ENCODE results near the gene MXD3. TPM values are rescaled to one million over a fixed set of nuclear protein-coding genes. Genes with fewer than 3 reads are reported as not detected.

MXD3 gene
- total and polyA plus RNA-seq, 4 experiments from 2014 or later = 0.28 to 17.3 (median 9.3) TPM

GRCh38 chr5:177315411-177315810 is 3.7 kb upstream of the MXD3 start:
- peaks cover 3 to 9% of the 10 kb centered on the region in 2 donors for H3K36me3 Mint-ChIP-seq
- no peak overlapping the region for H3K4me3 ChIP-seq (ENCODE audit: low read length in 2 of 2)
- no peak overlapping the region for H3K4me3 Mint-ChIP-seq
- CTCF ChIA-PET (ENCODE audit: partially characterized antibody) = interaction anchor here (1.2 to 9.2 kb wide), 6 partner anchors 20 to 185 kb away, joined by 3 to 86 read pairs (median 35); no protein-coding TSS in a partner anchor
- POLR2A ChIA-PET (ENCODE audit: partially characterized antibody) = interaction anchor here (0.9 kb wide), 1 partner anchor 75 kb away, joined by 3 read pairs; no protein-coding TSS in a partner anchor
- H3K9me3 Mint-ChIP-seq = peaks cover 0 to 2% (median 0%) of the 10 kb centered on the region in 8 donors
- peaks cover 38% of the 10 kb centered on the region for H3K4me1 ChIP-seq (ENCODE audit: insufficient read depth, low read length)
- no peak overlapping the region for H3K27ac Mint-ChIP-seq
- peaks cover 19 to 56% (median 33%) of the 10 kb centered on the region in 4 donors for H3K4me1 Mint-ChIP-seq
- H3K27me3 ChIP-seq (ENCODE audit: insufficient read depth, low read length) = no peaks in the 10 kb centered on the region
- no peak overlapping the region for H3K27ac ChIP-seq (ENCODE audit: low read depth, low read length)
- DNase-seq = no peak
- H3K36me3 ChIP-seq (ENCODE audit: insufficient read depth, low read length) = no peaks in the 10 kb centered on the region
- H3K9me3 ChIP-seq (ENCODE audit: control insufficient read depth in 1 of 2, low read length in 2 of 2) = no peaks in the 10 kb centered on the region
- intact Hi-C loops (cut with micrococcal nuclease) = no loop called here
- no peaks in the 10 kb centered on the region for H3K27me3 Mint-ChIP-seq

GRCh38 chr5:177314376-177315342 is 3.0 kb upstream of the MXD3 start:
- POLR2A ChIA-PET (ENCODE audit: partially characterized antibody) = interaction anchor here (1.4 kb wide), 1 partner anchor 58 kb away, joined by 4 read pairs; no protein-coding TSS in a partner anchor
- no peak overlapping the region for H3K27ac Mint-ChIP-seq
- H3K4me3 Mint-ChIP-seq = peak overlapping the region in 1 of 8 donors; percentile 49

DNA sequence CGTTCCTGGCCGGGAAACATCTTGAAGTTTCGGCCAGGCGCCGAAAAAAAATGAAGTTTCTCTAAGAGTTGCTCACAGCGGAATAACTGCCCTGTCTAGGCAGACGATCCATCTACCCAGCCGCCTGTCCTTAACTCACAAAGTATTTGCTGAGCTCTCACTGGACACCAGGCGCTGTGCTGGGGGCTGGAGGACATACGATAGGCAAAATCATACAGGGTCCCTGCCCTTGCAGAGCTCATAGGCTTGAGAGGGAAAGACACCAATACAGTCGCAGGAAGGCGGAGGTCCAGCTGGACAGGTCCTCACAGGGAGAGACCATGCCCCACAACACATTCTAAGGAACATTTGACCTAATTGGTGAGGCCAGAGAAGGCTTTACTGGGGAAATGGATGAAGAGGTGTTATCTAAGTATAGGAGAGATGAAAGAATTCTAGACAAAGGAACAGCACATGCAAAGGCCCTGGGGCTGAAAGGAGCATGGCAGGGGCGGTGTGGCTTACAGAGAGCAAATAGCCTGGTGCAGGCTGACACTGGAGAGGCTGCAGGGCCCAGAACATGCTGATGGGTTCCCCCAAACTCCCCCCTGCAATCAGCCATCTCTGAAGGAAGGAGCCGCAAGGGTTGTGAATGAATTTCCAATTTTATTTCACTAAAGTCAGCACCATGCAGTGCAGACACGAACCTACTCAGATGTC is 2.0 kb upstream of the MXD3 start:
- peaks cover 41% of the 10 kb centered on the region for H3K4me1 ChIP-seq (ENCODE audit: insufficient read depth, low read length)
- Mint-ChIP-seq H3K27me3 (no peaks in the 10 kb centered on the region), H3K27ac (peak overlapping the region in 1 of 7 donors; percentile 29), H3K4me1 (peaks cover 19 to 58% (median 32%) of the 10 kb centered on the region in 4 donors), H3K4me3 (no peak overlapping the region), H3K36me3 (peaks cover 0 to 5% of the 10 kb centered on the region in 2 donors), H3K9me3 (peaks cover 0 to 4% (median 0%) of the 10 kb centered on the region in 8 donors)
- CTCF ChIA-PET (ENCODE audit: partially characterized antibody) = interaction anchor here (1.3 to 9.2 kb wide), 5 partner anchors 10 to 188 kb away, joined by 4 to 78 read pairs (median 6); partner anchors contain the start of genes PRELID1 and RAB24
- no peak overlapping the region for H3K4me3 ChIP-seq (ENCODE audit: low read length in 2 of 2)
- H3K27me3 ChIP-seq (ENCODE audit: insufficient read depth, low read length) = no peaks in the 10 kb centered on the region
- H3K27ac ChIP-seq (ENCODE audit: low read depth, low read length) = no peak overlapping the region
- H3K9me3 ChIP-seq (ENCODE audit: control insufficient read depth in 1 of 2, low read length in 2 of 2) = no peaks in the 10 kb centered on the region
- intact Hi-C loops (cut with micrococcal nuclease) = loop anchor here (2.0 kb wide), 2 partner anchors 37 to 839 kb away; partner anchors contain the start of genes LMAN2 and NHP2
- DNase-seq = no peak
- POLR2A ChIA-PET (ENCODE audit: partially characterized antibody) = interaction anchor here (0.5 to 5.5 kb wide), 10 partner anchors 10 to 871 kb away, joined by 3 to 31 read pairs (median 4); partner anchors contain the start of genes LMAN2, PRELID1, PRR7 and RAB24
- no peaks in the 10 kb centered on the region for H3K36me3 ChIP-seq (ENCODE audit: insufficient read depth, low read length)

More at GRCh38 chr5:177314376-177315342, 3.0 kb upstream of the MXD3 start:
- intact Hi-C loops (cut with micrococcal nuclease) = no loop called here
- Histone ChIP-seq H3K36me3 (ENCODE audit: insufficient read depth, low read length) (no peaks in the 10 kb centered on the region), H3K9me3 (ENCODE audit: control insufficient read depth in 1 of 2, low read length in 2 of 2) (no peaks in the 10 kb centered on the region), H3K27me3 (ENCODE audit: insufficient read depth, low read length) (no peaks in the 10 kb centered on the region), H3K4me3 (ENCODE audit: low read length in 2 of 2) (no peak overlapping the region), H3K27ac (ENCODE audit: low read depth, low read length) (no peak overlapping the region), H3K4me1 (ENCODE audit: insufficient read depth, low read length) (peaks cover 39% of the 10 kb centered on the region)
- Mint-ChIP-seq H3K9me3 (peaks cover 0 to 2% (median 0%) of the 10 kb centered on the region in 8 donors), H3K4me1 (peaks cover 19 to 55% (median 30%) of the 10 kb centered on the region in 4 donors), H3K36me3 (peaks cover 4 to 5% of the 10 kb centered on the region in 2 donors), H3K27me3 (no peaks in the 10 kb centered on the region)
- DNase-seq = no peak
- CTCF ChIA-PET (ENCODE audit: partially characterized antibody) = interaction anchor here (1.2 to 9.2 kb wide), 6 partner anchors 21 to 187 kb away, joined by 3 to 86 read pairs (median 66); no protein-coding TSS in a partner anchor

GRCh38 chr5:177312649-177313181 is 1.0 kb upstream of the MXD3 start:
- no peaks in the 10 kb centered on the region for H3K9me3 ChIP-seq (ENCODE audit: control insufficient read depth in 1 of 2, low read length in 2 of 2)
- peak overlapping the region; percentile 49 for H3K27ac ChIP-seq (ENCODE audit: low read depth, low read length)
- peaks cover 0 to 3% of the 10 kb centered on the region in 2 donors for H3K36me3 Mint-ChIP-seq
- H3K4me1 ChIP-seq (ENCODE audit: insufficient read depth, low read length) = peaks cover 37% of the 10 kb centered on the region
- ChIA-PET CTCF (ENCODE audit: partially characterized antibody) (interaction anchor here (1.3 to 9.2 kb wide), 4 partner anchors 9 to 142 kb away, joined by 4 to 78 read pairs (median 38); partner anchors contain the start of genes PRELID1 and RAB24), POLR2A (ENCODE audit: partially characterized antibody) (interaction anchor here (0.7 to 5.5 kb wide), 14 partner anchors 9 to 872 kb away, joined by 3 to 31 read pairs (median 4); partner anchors contain the start of genes LMAN2, NSD1, PDLIM7 and PRELID1)
- H3K27me3 ChIP-seq (ENCODE audit: insufficient read depth, low read length) = no peaks in the 10 kb centered on the region
- H3K9me3 Mint-ChIP-seq = peaks cover 0 to 4% (median 0%) of the 10 kb centered on the region in 8 donors
- H3K4me3 ChIP-seq (ENCODE audit: low read length in 2 of 2) = peak overlapping the region; percentile 24 to 64
- H3K27me3 Mint-ChIP-seq = no peaks in the 10 kb centered on the region
- peaks cover 16 to 54% (median 28%) of the 10 kb centered on the region in 4 donors for H3K4me1 Mint-ChIP-seq
- intact Hi-C loops (cut with micrococcal nuclease) = loop anchor here (1.0 to 2.0 kb wide), 4 partner anchors 9 to 840 kb away; partner anchors contain the start of genes LMAN2, NHP2, PDLIM7 and PRELID1
- H3K4me3 Mint-ChIP-seq = peak overlapping the region; percentile 39 to 84 (median 70)
- peak overlapping the region; percentile 17 to 77 (median 37) for H3K27ac Mint-ChIP-seq
- no peaks in the 10 kb centered on the region for H3K36me3 ChIP-seq (ENCODE audit: insufficient read depth, low read length)
- no peak for DNase-seq

DNA sequence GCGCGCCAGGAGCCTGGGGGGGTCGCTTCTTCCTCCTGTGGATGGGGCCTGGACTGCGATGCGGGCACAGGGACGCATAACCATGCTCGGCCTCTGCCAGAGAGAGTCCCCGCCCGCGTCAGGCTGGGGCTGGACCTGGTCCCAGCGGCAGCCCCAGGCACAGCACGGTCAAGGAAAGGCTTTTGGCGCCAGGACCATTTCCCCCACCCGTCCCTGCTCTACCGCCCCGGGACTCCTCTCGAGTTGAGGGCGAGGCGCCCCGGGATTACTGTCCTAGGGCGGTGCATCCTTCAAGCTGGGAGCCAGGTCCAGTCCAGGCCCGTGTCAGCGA is 341 bp downstream of the MXD3 start:
- Histone ChIP-seq H3K27me3 (ENCODE audit: insufficient read depth, low read length) (no peaks in the 10 kb centered on the region), H3K27ac (ENCODE audit: low read depth, low read length) (peak overlapping the region; percentile 49), H3K36me3 (ENCODE audit: insufficient read depth, low read length) (peaks cover 10% of the 10 kb centered on the region), H3K9me3 (ENCODE audit: control insufficient read depth in 1 of 2, low read length in 2 of 2) (no peaks in the 10 kb centered on the region), H3K4me1 (ENCODE audit: insufficient read depth, low read length) (peaks cover 46% of the 10 kb centered on the region), H3K4me3 (ENCODE audit: low read length in 2 of 2) (peak overlapping the region in 1 of 2 donors; percentile 64)
- H3K27ac Mint-ChIP-seq = peak overlapping the region in 2 of 7 donors; percentile 17 to 29
- peak overlapping the region in 7 of 8 donors; percentile 21 to 86 (median 59) for H3K4me3 Mint-ChIP-seq
- intact Hi-C loops (cut with micrococcal nuclease) = no loop called here
- peaks cover 20 to 55% (median 34%) of the 10 kb centered on the region in 4 donors for H3K4me1 Mint-ChIP-seq
- no peak for DNase-seq
- no peaks in the 10 kb centered on the region for H3K27me3 Mint-ChIP-seq
- peaks cover 6 to 9% of the 10 kb centered on the region in 2 donors for H3K36me3 Mint-ChIP-seq
- peaks cover 0 to 4% (median 0%) of the 10 kb centered on the region in 8 donors for H3K9me3 Mint-ChIP-seq
- POLR2A ChIA-PET (ENCODE audit: partially characterized antibody) = interaction anchor here (1.0 to 5.5 kb wide), 7 partner anchors 12 to 151 kb away, joined by 3 to 31 read pairs (median 4); partner anchors contain the start of genes LMAN2 and RGS14
- CTCF ChIA-PET (ENCODE audit: partially characterized antibody) = interaction anchor here (0.5 to 9.2 kb wide), 7 partner anchors 8 to 191 kb away, joined by 4 to 78 read pairs (median 39); no protein-coding TSS in a partner anchor

- POLR2A ChIA-PET (ENCODE audit: partially characterized antibody) = interaction anchor here (1.0 to 5.5 kb wide), 9 partner anchors 11 to 154 kb away, joined by 3 to 31 read pairs (median 4); partner anchors contain the start of genes GRK6 and LMAN2
- H3K4me1 Mint-ChIP-seq = peaks cover 23 to 55% (median 38%) of the 10 kb centered on the region in 4 donors
- Histone ChIP-seq H3K4me3 (ENCODE audit: low read length in 2 of 2) (no peak overlapping the region), H3K27ac (ENCODE audit: low read depth, low read length) (no peak overlapping the region), H3K36me3 (ENCODE audit: insufficient read depth, low read length) (peaks cover 10% of the 10 kb centered on the region), H3K9me3 (ENCODE audit: control insufficient read depth in 1 of 2, low read length in 2 of 2) (no peaks in the 10 kb centered on the region), H3K27me3 (ENCODE audit: insufficient read depth, low read length) (no peaks in the 10 kb centered on the region), H3K4me1 (ENCODE audit: insufficient read depth, low read length) (peaks cover 50% of the 10 kb centered on the region)
- no peaks in the 10 kb centered on the region for H3K27me3 Mint-ChIP-seq
- peaks cover 11 to 14% of the 10 kb centered on the region in 2 donors for H3K36me3 Mint-ChIP-seq
- peaks cover 0 to 4% (median 0%) of the 10 kb centered on the region in 8 donors for H3K9me3 Mint-ChIP-seq
- intact Hi-C loops (cut with micrococcal nuclease) = no loop called here
- H3K27ac Mint-ChIP-seq = peak overlapping the region; percentile 11 to 83 (median 61)
- DNase-seq = no peak
- CTCF ChIA-PET (ENCODE audit: partially characterized antibody) = interaction anchor here (0.5 to 7.4 kb wide), 26 partner anchors 8 to 198 kb away, joined by 3 to 69 read pairs (median 8); partner anchors contain the start of genes LMAN2, PDLIM7 and RGS14
- peak overlapping the region; percentile 70 to 86 (median 74) for H3K4me3 Mint-ChIP-seq
Measured at GRCh38 chr5:177310757-177311391, 824 bp downstream of the MXD3 start.
